HepG2 (cell line): Measurements from ENCODE around the gene ANKS1A.

Experiments
- AHR ChIP-seq: IDR thresholded peaks from 2 replicates; pipeline ENCODE4 v1.6.1; 2018; ENCODE audit warnings: missing genetic modification reagents, missing compliant biosample characterization
- EZH2 ChIP-seq: conservative IDR thresholded peaks from 2 replicates; pipeline ENCODE4 v1.6.1; 2012; ENCODE audit warnings: mild to moderate bottlenecking, low read depth, low read length, moderate library complexity
- HNF4G ChIP-seq, 2 experiments: sonication (generic) in 1 of 2; formaldehyde crosslinking in 1 of 2; IDR thresholded peaks; 2 replicates each; pipeline versions ENCODE4 v1.4.0 to v1.6.1; 2011 to 2020; ENCODE audit warnings: borderline replicate concordance in 2 of 2, low read depth in 2 of 2, mild to moderate bottlenecking in 2 of 2, low read length in 1 of 2, missing genetic modification reagents in 1 of 2, moderate library complexity in 1 of 2
- HNRNPH1 ChIP-seq: fragments of 200-400 bp; formaldehyde crosslinking; optimal IDR thresholded peaks from 2 replicates; pipeline ENCODE3; 2017; ENCODE audit warnings: mild to moderate bottlenecking, low read depth, low read length
- POLR2AphosphoS2 ChIP-seq: IDR thresholded peaks from 2 replicates; pipeline ENCODE4 v1.6.1; 2011; ENCODE audit warnings: low read depth, low read length, improper control_type of control experiment
- SMAD1 ChIP-seq: sonication (generic); formaldehyde crosslinking; IDR thresholded peaks from 2 replicates; pipeline ENCODE4 v1.4.0; 2020; ENCODE audit warnings: missing genetic modification reagents, low read depth, mild to moderate bottlenecking, borderline replicate concordance
- SSRP1 ChIP-seq: IDR thresholded peaks from 2 replicates; pipeline ENCODE4 v1.6.1; 2016; ENCODE audit warnings: control low read depth
- U2AF1 ChIP-seq: fragments of 200-400 bp; formaldehyde crosslinking; optimal IDR thresholded peaks from 2 replicates; pipeline ENCODE3; 2017; ENCODE audit warnings: mild to moderate bottlenecking, low read depth, low read length
- ZBTB38 ChIP-seq: sonication (generic); formaldehyde crosslinking; IDR thresholded peaks from 2 replicates; pipeline ENCODE4 v1.5.1; 2020; ENCODE audit warnings: mild to moderate bottlenecking, missing genetic modification reagents
- ZNF136 ChIP-seq: sonication (generic); formaldehyde crosslinking; IDR thresholded peaks from 2 replicates; pipeline ENCODE4 v1.8.1; 2022; ENCODE audit warnings: low read depth, mild to moderate bottlenecking, moderate library complexity, missing genetic modification reagents
- TF ChIP-seq, protein P1 (sequence below), 2 experiments: IDR thresholded peaks; 2 replicates each; pipeline ENCODE4 v1.6.1; 2011 to 2012; ENCODE audit warnings: low read length in 2 of 2, borderline replicate concordance in 1 of 2, low read depth in 1 of 2, mild to moderate bottlenecking in 1 of 2, moderate library complexity in 1 of 2
- TF ChIP-seq, protein P2 (sequence below): sonication (generic); formaldehyde crosslinking; IDR thresholded peaks from 2 replicates; pipeline ENCODE4 v1.5.0; 2020; ENCODE audit warnings: mild to moderate bottlenecking, missing genetic modification reagents, moderate library complexity

DNA sequence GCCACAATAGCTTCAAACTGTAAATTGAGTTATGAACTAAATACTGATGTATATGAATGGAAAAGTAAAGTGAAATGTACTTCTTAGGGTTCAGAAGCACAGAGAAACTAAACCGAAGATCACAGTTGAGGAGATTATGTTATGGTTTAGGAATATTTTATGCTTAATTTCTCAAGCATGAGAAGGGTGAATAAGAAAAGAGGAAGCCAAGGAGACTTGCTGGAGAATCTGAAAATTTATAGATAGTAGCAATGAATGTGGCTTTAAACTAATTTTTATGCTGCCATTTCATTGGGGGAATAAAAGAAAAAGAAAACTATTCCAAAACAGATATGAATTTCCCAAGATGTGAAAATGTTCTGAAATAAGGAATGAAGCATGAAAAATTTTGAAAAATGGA lies 5.6 kb downstream of the ANKS1A start:
- TF ChIP-seq HNRNPH1 (no peak), AHR (CRISPR knock-in tag) (no peak), ZBTB38 (no peak), SMAD1 (CRISPR knock-in tag) (no peak), EZH2 (no peak), POLR2AphosphoS2 (no peak), SSRP1 (no peak), HNF4G (IDR thresholded peaks at IDR 0.05; ENCODE audit: borderline replicate concordance, low read depth, low read length) (no peak), HNF4G (CRISPR knock-in tag; IDR thresholded peaks at IDR 0.05; ENCODE audit: borderline replicate concordance, low read depth) (no peak), ZNF136 (CRISPR knock-in tag) (no peak), U2AF1 (no peak)
- TF ChIP-seq, protein P1, sequence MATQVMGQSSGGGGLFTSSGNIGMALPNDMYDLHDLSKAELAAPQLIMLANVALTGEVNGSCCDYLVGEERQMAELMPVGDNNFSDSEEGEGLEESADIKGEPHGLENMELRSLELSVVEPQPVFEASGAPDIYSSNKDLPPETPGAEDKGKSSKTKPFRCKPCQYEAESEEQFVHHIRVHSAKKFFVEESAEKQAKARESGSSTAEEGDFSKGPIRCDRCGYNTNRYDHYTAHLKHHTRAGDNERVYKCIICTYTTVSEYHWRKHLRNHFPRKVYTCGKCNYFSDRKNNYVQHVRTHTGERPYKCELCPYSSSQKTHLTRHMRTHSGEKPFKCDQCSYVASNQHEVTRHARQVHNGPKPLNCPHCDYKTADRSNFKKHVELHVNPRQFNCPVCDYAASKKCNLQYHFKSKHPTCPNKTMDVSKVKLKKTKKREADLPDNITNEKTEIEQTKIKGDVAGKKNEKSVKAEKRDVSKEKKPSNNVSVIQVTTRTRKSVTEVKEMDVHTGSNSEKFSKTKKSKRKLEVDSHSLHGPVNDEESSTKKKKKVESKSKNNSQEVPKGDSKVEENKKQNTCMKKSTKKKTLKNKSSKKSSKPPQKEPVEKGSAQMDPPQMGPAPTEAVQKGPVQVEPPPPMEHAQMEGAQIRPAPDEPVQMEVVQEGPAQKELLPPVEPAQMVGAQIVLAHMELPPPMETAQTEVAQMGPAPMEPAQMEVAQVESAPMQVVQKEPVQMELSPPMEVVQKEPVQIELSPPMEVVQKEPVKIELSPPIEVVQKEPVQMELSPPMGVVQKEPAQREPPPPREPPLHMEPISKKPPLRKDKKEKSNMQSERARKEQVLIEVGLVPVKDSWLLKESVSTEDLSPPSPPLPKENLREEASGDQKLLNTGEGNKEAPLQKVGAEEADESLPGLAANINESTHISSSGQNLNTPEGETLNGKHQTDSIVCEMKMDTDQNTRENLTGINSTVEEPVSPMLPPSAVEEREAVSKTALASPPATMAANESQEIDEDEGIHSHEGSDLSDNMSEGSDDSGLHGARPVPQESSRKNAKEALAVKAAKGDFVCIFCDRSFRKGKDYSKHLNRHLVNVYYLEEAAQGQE (IDR thresholded peaks at IDR 0.05; ENCODE audit: borderline replicate concordance in 1 of 2, low read depth in 1 of 2, low read length in 2 of 2): no peak
- TF ChIP-seq, protein P2, sequence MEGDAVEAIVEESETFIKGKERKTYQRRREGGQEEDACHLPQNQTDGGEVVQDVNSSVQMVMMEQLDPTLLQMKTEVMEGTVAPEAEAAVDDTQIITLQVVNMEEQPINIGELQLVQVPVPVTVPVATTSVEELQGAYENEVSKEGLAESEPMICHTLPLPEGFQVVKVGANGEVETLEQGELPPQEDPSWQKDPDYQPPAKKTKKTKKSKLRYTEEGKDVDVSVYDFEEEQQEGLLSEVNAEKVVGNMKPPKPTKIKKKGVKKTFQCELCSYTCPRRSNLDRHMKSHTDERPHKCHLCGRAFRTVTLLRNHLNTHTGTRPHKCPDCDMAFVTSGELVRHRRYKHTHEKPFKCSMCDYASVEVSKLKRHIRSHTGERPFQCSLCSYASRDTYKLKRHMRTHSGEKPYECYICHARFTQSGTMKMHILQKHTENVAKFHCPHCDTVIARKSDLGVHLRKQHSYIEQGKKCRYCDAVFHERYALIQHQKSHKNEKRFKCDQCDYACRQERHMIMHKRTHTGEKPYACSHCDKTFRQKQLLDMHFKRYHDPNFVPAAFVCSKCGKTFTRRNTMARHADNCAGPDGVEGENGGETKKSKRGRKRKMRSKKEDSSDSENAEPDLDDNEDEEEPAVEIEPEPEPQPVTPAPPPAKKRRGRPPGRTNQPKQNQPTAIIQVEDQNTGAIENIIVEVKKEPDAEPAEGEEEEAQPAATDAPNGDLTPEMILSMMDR (CRISPR knock-in tag): no peak
